GM12878 (cell line): ENCODE measurements around the gene DIO2. TPM values are rescaled to one million over a fixed set of nuclear protein-coding genes. Genes with fewer than 3 reads are reported as not detected.

Experiments used
- ATAC-seq: fragments of 200-7000 bp; cut with Tn5 transposase; 3 replicates; pipeline ENCODE4 v1.9.1; 2020; ENCODE audit warnings: mild to moderate bottlenecking, moderate library complexity
- BruUV-seq: library from RNA; stranded (reverse); fragments of 400-500 nt; replicated peaks from 2 replicates; lab custom pipeline; 2021; lab: Mats Ljungman, UMichigan
- CTCF ChIA-PET: fragments of 300-600 bp; sonication (Branson Sonifier 250); formaldehyde crosslinking; extraction: SDS; loops from one replicate; lab custom pipeline; 2021; ENCODE audit warnings: inconsistent platforms; lab: Yijun Ruan, JAX
- POLR2A ChIA-PET: fragments of 350-600 bp; formaldehyde crosslinking; extraction: SDS; loops from one replicate; lab custom pipeline; 2021; ENCODE audit warnings: inconsistent platforms; lab: Charles Lee
- RAD21 ChIA-PET: fragments of 300-600 bp; sonication (Branson Sonifier 250); formaldehyde crosslinking; loops from one replicate; lab custom pipeline; 2023; ENCODE audit warnings: antibody characterized with exemption; ENCODE audit not compliant: unreplicated experiment; lab: Charles Lee
- SMC1A ChIA-PET: fragments of 300-600 bp; sonication (Branson Sonifier 250); formaldehyde crosslinking; loops from one replicate; lab custom pipeline; 2023; ENCODE audit not compliant: unreplicated experiment, uncharacterized antibody; lab: Charles Lee
- DNase-seq: peaks from one replicate; pipeline ENCODE4 v3.0.0-alpha.2; 2011; ENCODE audit warnings: low read depth, low spot score
- FAIRE-seq: peaks from 3 replicates; lab custom pipeline; 2011; peaks lifted over from hg19 to GRCh38; lab: Jason Lieb, UNC
- H2AFZ ChIP-seq: 2 replicates; pipeline ENCODE4 v1.6.0; 2011; ENCODE audit warnings: low read depth, low read length, control low read depth; ENCODE audit not compliant: control insufficient read depth
- H3K27ac ChIP-seq: 2 replicates; pipeline ENCODE4 v1.5.1; 2011; ENCODE audit warnings: control low read depth; ENCODE audit not compliant: control insufficient read depth, insufficient read depth
- H3K27me3 ChIP-seq, 2 experiments: replicated peaks in 1 of 2; 2 replicates each; pipeline versions ENCODE4 v1.6.0 to v1.6.1; 2011; ENCODE audit warnings: low read length in 1 of 2; ENCODE audit not compliant: control insufficient read depth in 2 of 2, insufficient read depth in 2 of 2
- H3K36me3 ChIP-seq, 2 experiments: 2 replicates each; pipeline ENCODE4 v1.5.1; 2011; ENCODE audit warnings: low read length in 1 of 2; ENCODE audit not compliant: control insufficient read depth in 2 of 2, insufficient read depth in 2 of 2
- H3K4me1 ChIP-seq: 2 replicates; pipeline ENCODE4 v1.6.1; 2011; ENCODE audit warnings: mild to moderate bottlenecking, low read length, moderate library complexity, mixed read lengths; ENCODE audit not compliant: control insufficient read depth, insufficient read depth
- H3K4me2 ChIP-seq: 2 replicates; pipeline ENCODE4 v1.6.0; 2011; ENCODE audit warnings: control low read depth; ENCODE audit not compliant: control insufficient read depth, insufficient read depth
- H3K4me3 ChIP-seq: fragments of 200-600 bp; sonication (generic); 2 replicates; pipeline ENCODE4 v1.5.1; 2016
- H3K79me2 ChIP-seq: 2 replicates; pipeline ENCODE4 v1.6.0; 2011; ENCODE audit warnings: low read length; ENCODE audit not compliant: control insufficient read depth, insufficient read depth
- H3K9ac ChIP-seq: 2 replicates; pipeline ENCODE4 v1.8.0; 2011; ENCODE audit warnings: low read length, control low read depth, mixed read lengths; ENCODE audit not compliant: control insufficient read depth, insufficient read depth
- H3K9me3 ChIP-seq: replicated peaks from 3 replicates; pipeline ENCODE4 v1.5.1; 2011; ENCODE audit warnings: mild to moderate bottlenecking, low read length; ENCODE audit not compliant: control insufficient read depth, insufficient read depth
- H4K20me1 ChIP-seq: 2 replicates; pipeline ENCODE4 v1.6.0; 2011; ENCODE audit not compliant: control insufficient read depth, insufficient read depth
- CBFB ChIP-seq: IDR thresholded peaks from 2 replicates; pipeline ENCODE4 v1.6.1; 2016; ENCODE audit warnings: antibody characterized with exemption, low read depth
- E2F8 ChIP-seq: fragments of 450-650 bp; IDR thresholded peaks from 2 replicates; pipeline ENCODE4 v1.6.1; 2018; ENCODE audit warnings: mild to moderate bottlenecking, low read depth, moderate library complexity; ENCODE audit not compliant: partially characterized antibody
- ETV6 ChIP-seq, 2 experiments: fragments of 450-650 bp in 1 of 2; IDR thresholded peaks in 1 of 2; conservative IDR thresholded peaks in 1 of 2; 2 replicates each; pipeline ENCODE4 v1.6.1; 2014; ENCODE audit warnings: antibody characterized with exemption in 1 of 2, borderline replicate concordance in 1 of 2, low read depth in 1 of 2, mild to moderate bottlenecking in 1 of 2, moderate library complexity in 1 of 2
- FOXK2 ChIP-seq: fragments of 450-650 bp; IDR thresholded peaks from 2 replicates; pipeline ENCODE4 v1.6.1; 2017; ENCODE audit warnings: mild to moderate bottlenecking, moderate library complexity
- HDGF ChIP-seq: fragments of 450-650 bp; IDR thresholded peaks from 2 replicates; pipeline ENCODE4 v1.6.1; 2016; ENCODE audit warnings: antibody characterized with exemption
- IKZF1 ChIP-seq: fragments of 450-650 bp; conservative IDR thresholded peaks from 2 replicates; pipeline ENCODE4 v1.6.1; 2017; ENCODE audit warnings: antibody characterized with exemption, mild to moderate bottlenecking
- MYC ChIP-seq: IDR thresholded peaks from 2 replicates; pipeline ENCODE4 v1.6.1; 2011; ENCODE audit warnings: mild to moderate bottlenecking, low read length, moderate library complexity, inconsistent platforms; ENCODE audit not compliant: insufficient read depth, insufficient replicate concordance, insufficient read length, severe bottlenecking
- NBN ChIP-seq: fragments of 450-650 bp; IDR thresholded peaks from 2 replicates; pipeline ENCODE4 v1.6.1; 2016
- NR2C1 ChIP-seq: fragments of 450-650 bp; IDR thresholded peaks from 2 replicates; pipeline ENCODE4 v1.6.1; 2017; ENCODE audit warnings: antibody characterized with exemption, mild to moderate bottlenecking, moderate library complexity
- RAD21 ChIP-seq: IDR thresholded peaks from 2 replicates; pipeline ENCODE4 v1.6.1; 2011; ENCODE audit warnings: mild to moderate bottlenecking, low read depth, low read length, moderate library complexity; ENCODE audit not compliant: insufficient read depth
- SREBF1 ChIP-seq: IDR thresholded peaks from 2 replicates; pipeline ENCODE4 v1.6.1; 2012; ENCODE audit warnings: mild to moderate bottlenecking, low read length
- YBX1 ChIP-seq: fragments of 450-650 bp; IDR thresholded peaks from 2 replicates; pipeline ENCODE4 v1.6.1; 2016; ENCODE audit warnings: antibody characterized with exemption
- YY1 ChIP-seq: IDR thresholded peaks from 2 replicates; pipeline ENCODE4 v1.6.1; 2011; ENCODE audit warnings: low read depth, mild to moderate bottlenecking, low read length
- ZNF217 ChIP-seq: fragments of 450-650 bp; IDR thresholded peaks from 2 replicates; pipeline ENCODE4 v1.6.1; 2017; ENCODE audit warnings: antibody characterized with exemption, mild to moderate bottlenecking
- ZNF274 ChIP-seq: IDR thresholded peaks from one replicate; pipeline ENCODE4 v1.8.0; 2011; ENCODE audit not compliant: insufficient read length, insufficient read depth
- ZNF592 ChIP-seq: fragments of 450-650 bp; IDR thresholded peaks from 2 replicates; pipeline ENCODE4 v1.6.1; 2017; ENCODE audit warnings: mild to moderate bottlenecking, moderate library complexity
- WGBS: methylation state at CpG from one replicate; pipeline ENCODE4 v1.1.6; 2016; ENCODE audit warnings: low lambda C conversion rate; ENCODE audit not compliant: insufficient replicate concordance, insufficient coverage; ENCODE audit errors: missing lambda C conversion rate; 5-methylcytosine and 5-hydroxymethylcytosine counted together
- in situ Hi-C: fragments of 300-500 bp; cut with MboI; formaldehyde crosslinking; loops from 9 replicates; pipeline ENCODE4 v1.14.3; 2018; ENCODE audit warnings: mixed read lengths
- intact Hi-C: fragments of 100-400 bp; cut with micrococcal nuclease; formaldehyde crosslinking; loops from one replicate; pipeline ENCODE4 v1.14.2; 2022; ENCODE audit not compliant: unreplicated experiment
- polyA plus RNA-seq, 11 experiments: library from polyadenylated mRNA; depleted of rRNA in 4 of 11; unstranded in 6 of 11; stranded (reverse) in 5 of 11; fragments of >200 nt; fragmentation: Nextera tagmentation in 4 of 11; fragmentation: Illumina TruSeq in 1 of 11; extraction: Ambion mirVana in 4 of 11; extraction: Trizol in 1 of 11; gene quantifications; 1 replicate in 1 of 11; 2 replicates in 10 of 11; pipeline versions ENCODE4 v1.2.1 to v1.2.3, GENCODE V29; 2011 to 2016; ENCODE audit warnings: inconsistent platforms in 2 of 11, missing spikeins in 2 of 11, low read depth in 1 of 11
- total RNA-seq, 4 experiments: library from RNA; depleted of rRNA in 3 of 4; stranded (reverse); fragments of >200 nt in 3 of 4; fragmentation: Illumina TruSeq in 1 of 4; extraction: Trizol in 1 of 4; gene quantifications; 2 replicates each; pipeline versions ENCODE4 v1.2.1 to v1.2.3, GENCODE V29; 2013 to 2021

DIO2 gene
- total and polyA plus RNA-seq, 10 of the 15 experiments (the other 5 are each of a cell fraction or from before 2014, with no cell fraction given) = not detected

GRCh38 chr14:80186301-80186800 is 25.0 kb downstream of the DIO2 start:
- no TSS peak for BruUV-seq
- CTCF ChIA-PET = no interaction called here

More at GRCh38 chr14:80186301-80186800, 25.0 kb downstream of the DIO2 start:
- Histone ChIP-seq H3K9me3 (no peaks in the 10 kb centered on the region), H4K20me1 (no peaks in the 10 kb centered on the region), H3K4me1 (no peaks in the 10 kb centered on the region), H3K27me3 (no peaks in the 10 kb centered on the region), H3K4me3 (no peak overlapping the region), H3K27ac (no peak overlapping the region), H3K4me2 (no peak overlapping the region), H2AFZ (no peak overlapping the region), H3K79me2 (no peaks in the 10 kb centered on the region), H3K9ac (no peak overlapping the region), H3K36me3 (no peaks in the 10 kb centered on the region)
- ATAC-seq = no peak
- ChIA-PET SMC1A (no interaction called here), POLR2A (no interaction called here), RAD21 (interaction anchor here (0.7 kb wide), 1 partner anchor 1253 kb away, joined by 4 read pairs; no protein-coding TSS in a partner anchor)
- no peak for DNase-seq
- in situ Hi-C loops = no loop called here
- WGBS = 54% methylated on average over 9 of the region's 9 CpGs
- intact Hi-C loops = no loop called here
- no peak for FAIRE-seq
- no peak for TF ChIP-seq SREBF1
- TF ChIP-seq RAD21 = no peak
- no peak for TF ChIP-seq ZNF217
- no peak for TF ChIP-seq NBN
- no peak for TF ChIP-seq MYC
- no peak for TF ChIP-seq YBX1
- TF ChIP-seq E2F8 = no peak
- no peak for TF ChIP-seq YY1
- TF ChIP-seq ZNF274 = no peak
- TF ChIP-seq CBFB = no peak
- no peak for TF ChIP-seq FOXK2
- no peak for TF ChIP-seq ZNF592
- TF ChIP-seq ETV6 (conservative IDR thresholded peaks at IDR 0.05 in 1 of 2, IDR thresholded peaks at IDR 0.05 in 1 of 2; ENCODE audit: borderline replicate concordance in 1 of 2, low read depth in 1 of 2) = no peak
- no peak for TF ChIP-seq HDGF
- TF ChIP-seq IKZF1 = no peak
- TF ChIP-seq NR2C1 = no peak
